ENCODE data around the gene FOCAD. TPM values are rescaled to one million over a fixed set of nuclear protein-coding genes. Genes with fewer than 3 reads are reported as not detected.

FOCAD gene
- total and polyA plus RNA-seq, 2 of the 8 experiments (the other 6 are each of a cell fraction or from before 2014, with no cell fraction given) = 22.0 to 38.4 TPM

GRCh38 chr9:20908461-20908860 lies 224.4 kb downstream of the FOCAD start:
- H2BK15ac ChIP-seq (ENCODE audit: low read length) = no peak overlapping the region
- CTCF ChIA-PET (ENCODE audit: partially characterized antibody) = interaction anchor here (1.0 to 1.9 kb wide), 2 partner anchors 9 to 24 kb away, joined by 5 read pairs; no protein-coding TSS in a partner anchor

More at GRCh38 chr9:20908461-20908860, 224.4 kb downstream of the FOCAD start:
- Histone ChIP-seq H3K4me3 (ENCODE audit: extremely low read depth in 1 of 4, insufficient read depth in 2 of 4, low read depth in 3 of 4, low read length in 4 of 4) (no peak overlapping the region), H4K5ac (ENCODE audit: insufficient read length, low read depth, low read length) (no peak overlapping the region), H2BK20ac (ENCODE audit: low read length) (no peak overlapping the region), H4K20me1 (replicated peaks in 1 of 2; ENCODE audit: control insufficient read depth in 1 of 2, insufficient read depth in 2 of 2, low read length in 2 of 2) (no peaks in the 10 kb centered on the region), H3K79me2 (ENCODE audit: control insufficient read depth in 1 of 2, insufficient read depth in 2 of 2, low read length in 2 of 2) (no peaks in the 10 kb centered on the region), H3K4me1 (replicated peaks in 1 of 4; ENCODE audit: control insufficient read depth in 3 of 4, insufficient read depth in 4 of 4, low read length in 3 of 4) (peaks cover 0 to 2% (median 0%) of the 10 kb centered on the region in 4 experiments; a peak in 1 of 7 replicates), H3K23me2 (ENCODE audit: low read depth, low read length) (no peaks in the 10 kb centered on the region; the same call in 1 of the 2 replicates), H3K4me2 (ENCODE audit: insufficient read depth in 1 of 2, low read depth in 2 of 2, low read length in 2 of 2) (no peak overlapping the region), H2AK5ac (ENCODE audit: low read depth, low read length) (no peak overlapping the region), H3K27me3 (replicated peaks in 1 of 4; ENCODE audit: control insufficient read depth in 3 of 4, extremely low read depth in 1 of 4, insufficient read depth in 3 of 4, low read length in 3 of 4) (no peaks in the 10 kb centered on the region), H4K8ac (ENCODE audit: extremely low read depth, insufficient read depth, low read length) (no peak overlapping the region), H3K18ac (ENCODE audit: extremely low read depth, low read length) (no peak overlapping the region), H3K23ac (ENCODE audit: insufficient read length) (no peak overlapping the region), H3K27ac (ENCODE audit: low read depth, low read length) (no peak overlapping the region), H3K14ac (ENCODE audit: insufficient read length) (no peak overlapping the region), H2AFZ (ENCODE audit: low read length) (no peak overlapping the region), H3K9me3 (ENCODE audit: insufficient read depth in 2 of 2, low read depth in 1 of 2, low read length in 1 of 2) (no peaks in the 10 kb centered on the region), H2BK120ac (replicated peaks; ENCODE audit: low read depth, low read length) (no peak overlapping the region), H2BK5ac (ENCODE audit: low read depth, low read length) (no peak overlapping the region), H3K4ac (replicated peaks; ENCODE audit: insufficient read length, low read depth, low read length) (no peak overlapping the region), H3K9ac (replicated peaks in 1 of 4; ENCODE audit: extremely low read depth in 1 of 4, low read depth in 3 of 4, low read length in 3 of 4) (no peak overlapping the region), H3K56ac (replicated peaks; ENCODE audit: insufficient read length, low read depth, low read length) (no peak overlapping the region), H4K91ac (replicated peaks; ENCODE audit: insufficient read length, low read length) (no peak overlapping the region), H3K36me3 (ENCODE audit: control insufficient read depth in 2 of 4, insufficient read depth in 4 of 4, low read length in 3 of 4) (no peaks in the 10 kb centered on the region; a peak in 1 of 8 replicates), H3K79me1 (ENCODE audit: low read depth, low read length) (no peaks in the 10 kb centered on the region), H2BK12ac (ENCODE audit: low read depth, low read length) (no peak overlapping the region)
- POLR2A ChIA-PET (ENCODE audit: partially characterized antibody) = no interaction called here
- 58% methylated on average over 2 of the region's 2 CpGs; no CpG with 5 or more reads in 1 of the 2 experiments for WGBS, 2 experiments (ENCODE audit: extremely low coverage in 1 of 2, insufficient coverage in 1 of 2, insufficient read length in 1 of 2, insufficient replicate concordance in 2 of 2, low coverage in 1 of 2, low lambda C conversion rate in 2 of 2, missing lambda C conversion rate in 1 of 2)
- DNase-seq (ENCODE audit: low read depth in 1 of 2, low spot score in 2 of 2) = no peak
- no peak for TF ChIP-seq FOSL1 (IDR thresholded peaks at IDR 0.05; ENCODE audit: insufficient read depth, low read depth, low read length)
- FAIRE-seq = no peak

Data from H1 (cell line).